Measurements from ENCODE around the gene LGI4.
"Not testable (repeated sequence)": the region's sequence is repeated elsewhere in the genome, so short reads cannot be mapped to it uniquely, and the experiment has no call there.

LGI4 gene

GRCh38 chr19:35105411-35106290, 29.2 kb downstream of the LGI4 start:
- no peak for DNase-seq

- no peak for DNase-seq
These were observed 29.8 kb downstream of the LGI4 start for GRCh38 chr19:35105047-35105410.

GRCh38 chr19:35104361-35104760, 30.5 kb downstream of the LGI4 start:
- no peak for DNase-seq

- DNase-seq, result not testable (repeated sequence)
These were observed 31.2 kb downstream of the LGI4 start for GRCh38 chr19:35103614-35104013.

- DNase-seq, result not testable (repeated sequence)
These were observed 32.9 kb downstream of the LGI4 start for GRCh38 chr19:35101949-35102348.

- no peak for DNase-seq
These were observed 34.0 kb downstream of the LGI4 start for GRCh38 chr19:35100588-35101533.

GRCh38 chr19:35099897-35100275, 35.0 kb downstream of the LGI4 start:
- no peak for DNase-seq

GRCh38 chr19:35099155-35099896, 35.5 kb downstream of the LGI4 start:
- no peak for DNase-seq

- no peak for DNase-seq
These were observed 36.3 kb downstream of the LGI4 start for GRCh38 chr19:35098413-35099049.

- no peak for DNase-seq
These were observed 39.0 kb downstream of the LGI4 start for GRCh38 chr19:35095667-35096368.

- no peak for DNase-seq
These were observed 40.2 kb downstream of the LGI4 start for GRCh38 chr19:35094656-35095055.

- DNase-seq, result no peak
These were observed 40.8 kb downstream of the LGI4 start for GRCh38 chr19:35093941-35094647.

- no peak for DNase-seq
These were observed 41.4 kb downstream of the LGI4 start for GRCh38 chr19:35093430-35093829.

GRCh38 chr19:35090506-35091214, 44.2 kb downstream of the LGI4 start:
- peak; percentile 30 for DNase-seq

- DNase-seq, result no peak
These were observed 44.7 kb downstream of the LGI4 start for GRCh38 chr19:35090160-35090505.

GRCh38 chr19:35089554-35089953, 45.3 kb downstream of the LGI4 start:
- DNase-seq, result no peak

- no peak for DNase-seq
These were observed 46.5 kb downstream of the LGI4 start for GRCh38 chr19:35088131-35088913.

- no peak for DNase-seq
These were observed 47.5 kb downstream of the LGI4 start for GRCh38 chr19:35087393-35087792.

- DNase-seq, result no peak
These were observed 48.4 kb downstream of the LGI4 start for GRCh38 chr19:35086455-35086854.

- no peak for DNase-seq
These were observed 48.9 kb downstream of the LGI4 start for GRCh38 chr19:35085947-35086346.

Data from KG1 (cell line).